Measurements from ENCODE around the gene ATP23.
A peak's percentile ranks its signal among the peaks of the same experiment; 100 is the strongest.

Gene ATP23

GRCh38 chr12:57941165-57941894 lies at the start of gene ATP23:
Gene ATP23, plus strand, starts transcription at chr12:57941567. Its CDS starts 135 bp downstream, at chr12:57941702.
- DNase-seq (ENCODE audit: low read depth), result peak; percentile 75

GRCh38 chr12:57892232-57892972 lies 49.0 kb upstream of the ATP23 start:
- no peak for DNase-seq (ENCODE audit: low read depth)

GRCh38 chr12:57893431-57894353 lies 47.7 kb upstream of the ATP23 start:
- DNase-seq (ENCODE audit: low read depth), result no peak

GRCh38 chr12:57894399-57895292 lies 46.7 kb upstream of the ATP23 start:
- no peak for DNase-seq (ENCODE audit: low read depth)

- no peak for DNase-seq (ENCODE audit: low read depth)
Observed at GRCh38 chr12:57895389-57896114, 45.8 kb upstream of the ATP23 start.

GRCh38 chr12:57896115-57896433 lies 45.3 kb upstream of the ATP23 start:
- DNase-seq (ENCODE audit: low read depth), result no peak

- DNase-seq (ENCODE audit: low read depth), result no peak
Observed at GRCh38 chr12:57896434-57897201, 44.7 kb upstream of the ATP23 start.

- DNase-seq (ENCODE audit: low read depth), result no peak
Observed at GRCh38 chr12:57897286-57897974, 43.9 kb upstream of the ATP23 start.

- no peak for DNase-seq (ENCODE audit: low read depth)
Observed at GRCh38 chr12:57898308-57898970, 42.9 kb upstream of the ATP23 start.

- peak; percentile 29 for DNase-seq (ENCODE audit: low read depth)
Observed at GRCh38 chr12:57899010-57899662, 42.2 kb upstream of the ATP23 start.

GRCh38 chr12:57902478-57902969 lies 38.8 kb upstream of the ATP23 start:
- DNase-seq (ENCODE audit: low read depth), result no peak

- DNase-seq (ENCODE audit: low read depth), result no peak
Observed at GRCh38 chr12:57904426-57904825, 36.9 kb upstream of the ATP23 start.

- DNase-seq (ENCODE audit: low read depth), result peak; percentile 52
Observed at GRCh38 chr12:57904848-57905811, 36.2 kb upstream of the ATP23 start.

- no peak for DNase-seq (ENCODE audit: low read depth)
Observed at GRCh38 chr12:57905812-57906475, 35.4 kb upstream of the ATP23 start.

- DNase-seq (ENCODE audit: low read depth), result no peak
Observed at GRCh38 chr12:57906821-57907220, 34.5 kb upstream of the ATP23 start.

- no peak for DNase-seq (ENCODE audit: low read depth)
Observed at GRCh38 chr12:57907281-57907680, 34.1 kb upstream of the ATP23 start.

Measured in stimulated activated CD8-positive, alpha-beta memory T cell treated with anti-CD3 and anti-CD28 coated beads, Interleukin-15, amount 100 ng/mL, for 24 hours (primary cell).